GM21367 (cell line): ENCODE results near the gene MAST4.
"Not testable (repeated sequence)": the region's sequence is repeated elsewhere in the genome, so short reads cannot be mapped to it uniquely, and the experiment has no call there.

Experiments used
- ATAC-seq: cut with Tn5 transposase; IDR thresholded peaks from one replicate; pipeline ENCODE4 v1.9.1; 2021; ENCODE audit not compliant: unreplicated experiment

MAST4 gene

DNA sequence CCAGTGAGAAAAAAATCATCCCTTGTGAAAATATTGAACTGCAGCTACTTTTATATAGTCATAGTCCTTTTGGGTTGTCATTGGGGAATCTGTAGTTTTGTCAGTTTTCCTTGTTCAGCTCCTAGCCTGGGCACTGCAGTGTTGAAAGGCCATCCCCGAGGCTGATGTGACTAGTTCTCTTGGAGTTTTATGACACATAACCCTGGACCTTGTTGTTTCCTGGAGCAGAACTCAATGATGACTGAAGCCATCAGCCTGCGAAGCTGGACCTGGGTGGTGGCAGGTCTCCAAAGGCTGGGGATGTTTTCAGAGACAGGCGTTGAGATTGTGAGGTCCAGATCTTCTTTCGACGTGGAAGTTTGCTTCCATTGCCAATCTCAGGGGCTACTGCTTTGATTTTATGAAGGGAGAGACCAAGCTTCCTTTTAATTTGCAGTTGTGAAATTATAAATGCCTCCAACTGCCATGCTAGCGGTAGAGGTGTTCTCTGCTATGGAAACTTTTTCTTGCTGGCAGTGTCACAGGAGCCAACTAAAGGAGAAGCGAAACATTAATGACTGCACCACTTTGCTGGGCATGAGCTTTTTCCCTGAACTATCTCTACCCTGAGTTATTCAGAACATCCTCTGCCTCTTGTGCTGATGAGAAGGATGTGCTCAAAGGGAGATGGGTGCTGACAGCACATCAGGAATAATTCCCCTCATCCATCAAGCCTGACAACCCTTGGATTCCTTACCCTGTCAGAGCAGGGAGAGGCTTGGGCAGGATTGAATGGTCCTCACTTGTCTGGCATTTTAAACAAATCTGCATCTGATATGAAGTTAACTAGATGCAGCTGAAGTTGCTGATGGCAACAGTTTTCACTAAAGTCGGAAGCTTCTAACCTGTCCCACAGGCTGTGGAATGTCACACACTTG, 209.6 kb downstream of the MAST4 start:
- ATAC-seq = no peak

DNA sequence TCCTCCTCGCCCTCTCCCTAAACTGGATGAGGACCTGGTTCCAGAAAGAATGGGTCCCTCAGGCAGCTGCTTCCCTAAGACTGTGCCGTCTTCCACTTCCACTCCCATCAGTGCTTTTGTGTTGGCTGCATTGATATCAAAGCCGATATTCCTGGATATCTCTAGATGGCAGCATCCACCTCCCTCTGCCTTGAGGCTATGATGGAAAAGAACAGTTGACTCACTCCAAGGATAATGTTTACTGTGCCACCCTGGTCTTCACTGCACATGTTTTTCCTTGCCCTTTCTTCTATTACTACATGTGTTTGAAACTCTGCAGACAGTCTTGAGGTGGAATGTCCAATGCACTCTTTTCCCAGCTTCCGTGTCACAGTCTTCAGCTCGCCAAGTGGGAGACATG, 211.6 kb downstream of the MAST4 start:
- no peak for ATAC-seq

DNA sequence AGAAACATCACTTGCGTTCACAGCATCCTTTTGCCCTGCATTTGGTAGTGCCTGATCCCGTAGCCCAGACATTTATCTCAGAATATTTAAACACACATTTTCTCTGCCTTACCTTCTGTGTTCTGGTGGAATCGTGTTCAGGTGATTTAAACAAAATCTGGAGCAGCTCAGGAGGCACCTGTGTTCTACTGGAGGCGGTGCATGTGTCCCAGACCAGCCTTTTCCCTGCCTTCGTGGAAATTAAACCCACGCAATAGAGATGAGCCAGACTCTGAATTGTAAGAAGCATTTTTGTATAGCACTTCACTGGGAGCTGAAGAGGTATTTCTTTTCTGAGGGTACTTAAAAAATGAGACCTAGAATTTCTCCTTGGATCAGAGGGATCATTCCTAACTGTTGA, 212.5 kb downstream of the MAST4 start:
- no peak for ATAC-seq

DNA sequence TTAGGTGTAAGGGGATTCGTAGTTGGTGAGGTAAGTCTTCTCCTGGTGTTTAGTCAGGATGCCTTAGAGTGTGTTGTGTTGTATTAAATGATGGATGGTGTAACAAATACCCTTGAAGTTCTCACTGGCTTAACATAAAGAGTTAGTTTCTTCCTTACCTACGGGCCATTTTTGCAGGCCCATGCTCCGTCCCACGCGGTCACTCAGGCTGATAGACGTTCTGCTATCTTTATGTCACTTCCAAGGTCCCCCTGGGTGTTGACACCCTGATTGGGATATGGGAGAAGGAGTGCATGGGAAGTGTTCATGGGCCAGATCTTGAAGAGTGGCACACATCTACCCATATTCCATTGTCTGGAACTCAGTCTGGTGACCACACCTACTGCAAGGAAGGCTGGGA, 214.0 kb downstream of the MAST4 start:
- no peak for ATAC-seq

DNA sequence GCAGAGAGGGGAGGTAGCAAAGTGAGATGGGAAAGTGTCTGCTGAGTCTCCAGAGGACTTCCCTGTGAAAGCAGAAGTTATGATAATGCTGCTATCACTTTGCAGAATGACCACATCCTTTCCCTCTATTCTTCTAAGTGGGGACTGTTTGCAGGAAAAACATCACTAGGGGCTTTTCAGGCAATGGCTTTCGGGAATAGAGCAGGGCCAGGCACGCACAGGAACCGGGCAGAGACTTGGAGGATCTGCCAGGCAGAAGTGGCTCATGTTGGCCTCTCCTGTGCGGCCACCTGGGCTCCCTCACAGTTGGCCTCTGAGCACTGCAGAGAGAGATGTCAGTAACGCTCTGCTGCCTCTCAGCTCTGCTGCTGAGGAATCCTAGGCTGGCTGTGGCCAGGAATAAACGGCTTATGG, 214.7 kb downstream of the MAST4 start:
- no peak for ATAC-seq

DNA sequence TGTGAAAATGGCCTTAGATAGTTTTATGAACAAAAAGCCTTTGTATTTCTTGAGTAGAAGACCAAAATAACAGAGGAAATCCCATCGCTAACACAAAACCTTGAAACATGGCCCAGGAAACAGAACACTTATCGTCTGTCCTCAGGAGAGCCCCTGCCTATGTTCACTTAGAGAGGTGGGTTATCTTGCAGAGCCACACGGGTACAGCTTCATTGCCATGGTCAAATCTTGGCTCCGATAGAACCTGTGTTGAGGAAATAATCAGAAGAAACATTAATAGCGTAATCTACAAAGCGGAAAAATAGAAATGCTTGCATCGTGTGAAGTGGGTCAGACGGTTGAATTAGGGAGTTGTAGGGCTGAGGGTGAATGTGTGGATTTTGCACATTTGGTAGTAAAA, 216.1 kb downstream of the MAST4 start:
- ATAC-seq = no peak

DNA sequence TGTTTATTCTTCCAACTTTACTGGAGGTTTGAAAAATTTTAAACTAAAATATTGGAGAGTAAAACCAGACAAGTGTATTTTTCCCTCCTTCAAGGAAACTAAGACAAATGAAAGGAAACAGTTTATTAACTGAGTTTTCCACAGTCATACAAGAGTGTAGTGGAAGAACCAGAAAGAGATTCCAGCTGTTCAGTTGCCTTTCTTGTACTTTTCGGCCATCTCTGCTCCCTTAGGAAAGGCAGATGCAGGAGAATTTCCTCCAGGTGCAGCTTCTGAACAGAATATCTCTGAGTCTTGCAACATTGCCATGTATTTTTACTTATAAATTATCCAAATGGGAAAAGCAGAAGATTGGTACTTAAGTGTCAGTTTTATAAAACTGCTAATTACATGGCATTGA, 217.1 kb downstream of the MAST4 start:
- ATAC-seq = no peak

DNA sequence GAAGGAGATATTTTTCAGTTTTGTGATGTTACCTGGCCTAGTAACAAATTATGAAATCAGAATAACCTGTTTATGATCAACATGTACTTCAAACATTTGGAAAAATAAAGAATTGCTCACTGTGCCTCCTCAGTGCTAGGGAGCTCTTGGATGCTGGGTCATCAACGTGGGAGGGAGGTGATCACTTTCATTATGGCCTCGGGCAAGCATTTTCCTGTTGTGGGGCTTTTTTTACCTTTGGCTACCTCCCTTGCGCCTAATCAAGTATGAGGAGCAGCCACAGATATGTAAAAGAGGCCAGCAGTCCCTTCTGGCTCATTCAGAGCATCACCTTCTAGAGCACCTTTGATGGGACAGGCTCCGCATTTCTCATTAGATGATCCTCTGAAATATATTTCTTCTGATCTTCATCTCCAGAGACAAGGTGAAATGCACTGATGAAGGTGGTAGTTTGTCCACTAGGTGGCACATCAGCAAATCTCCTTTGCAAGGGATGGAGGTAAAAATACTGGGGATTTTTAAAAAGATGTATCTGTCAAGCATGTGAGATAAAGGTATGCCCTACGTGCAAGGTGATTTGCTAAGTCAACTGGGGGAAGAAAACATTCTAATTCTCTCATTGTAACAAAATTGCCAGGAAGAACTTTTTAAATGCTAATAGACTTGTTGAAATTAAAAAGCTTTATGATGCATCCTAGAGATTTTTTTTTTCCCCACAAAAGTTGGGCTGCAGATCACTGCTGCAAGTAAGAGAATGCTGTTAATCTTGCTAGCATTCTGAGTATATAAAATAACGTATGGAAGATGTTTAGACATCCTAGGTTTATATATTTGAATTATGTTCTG, 218.2 kb downstream of the MAST4 start:
- no peak for ATAC-seq

DNA sequence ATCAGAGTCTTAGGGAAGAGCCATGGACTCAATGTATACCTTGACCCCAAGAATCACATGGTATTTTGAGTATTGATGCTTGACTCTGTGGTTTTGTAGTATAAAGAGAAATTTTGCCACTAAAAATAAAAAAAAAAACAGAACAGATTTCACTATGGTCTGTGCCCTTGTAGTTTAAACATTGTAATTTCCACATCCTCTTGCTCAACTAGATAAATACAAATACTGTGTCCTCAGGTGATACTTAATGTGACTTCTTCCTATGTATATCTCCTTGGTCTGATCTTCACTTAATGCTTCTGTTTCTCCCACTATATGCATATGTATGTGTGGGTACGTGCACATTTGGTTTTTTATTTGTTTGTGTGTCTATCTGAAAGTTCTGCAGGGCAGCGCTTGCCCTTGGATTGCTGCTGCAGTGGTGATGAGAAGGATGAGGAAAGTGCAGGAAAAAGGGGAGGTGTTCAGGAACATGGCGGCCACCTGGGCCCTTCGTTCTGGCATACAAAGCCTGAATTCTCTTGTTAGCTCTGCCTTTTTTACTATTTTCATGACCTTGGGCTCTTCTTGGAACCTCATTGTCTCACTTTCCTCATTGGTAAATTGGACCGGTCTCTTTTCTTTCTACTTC, 222.2 kb downstream of the MAST4 start:
- no peak for ATAC-seq

DNA sequence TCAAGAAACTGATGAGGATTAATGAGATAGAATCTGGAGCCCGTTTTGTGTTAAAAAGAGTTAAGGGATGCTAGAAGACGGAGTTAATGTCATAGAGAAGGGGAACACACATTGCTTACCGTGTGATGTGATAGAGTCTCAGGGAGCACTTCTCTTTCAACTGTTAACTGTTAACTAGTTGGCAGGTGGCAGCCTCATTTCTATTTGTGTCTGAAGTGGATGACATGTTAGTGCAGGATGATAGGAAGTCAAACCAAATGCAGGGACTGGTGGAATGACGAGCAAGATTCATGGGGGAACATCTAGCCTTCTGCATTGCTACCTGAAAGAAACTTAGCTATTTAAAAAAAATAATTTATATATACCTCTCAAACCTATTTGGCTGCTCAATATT, 222.7 kb downstream of the MAST4 start:
- no peak for ATAC-seq

DNA sequence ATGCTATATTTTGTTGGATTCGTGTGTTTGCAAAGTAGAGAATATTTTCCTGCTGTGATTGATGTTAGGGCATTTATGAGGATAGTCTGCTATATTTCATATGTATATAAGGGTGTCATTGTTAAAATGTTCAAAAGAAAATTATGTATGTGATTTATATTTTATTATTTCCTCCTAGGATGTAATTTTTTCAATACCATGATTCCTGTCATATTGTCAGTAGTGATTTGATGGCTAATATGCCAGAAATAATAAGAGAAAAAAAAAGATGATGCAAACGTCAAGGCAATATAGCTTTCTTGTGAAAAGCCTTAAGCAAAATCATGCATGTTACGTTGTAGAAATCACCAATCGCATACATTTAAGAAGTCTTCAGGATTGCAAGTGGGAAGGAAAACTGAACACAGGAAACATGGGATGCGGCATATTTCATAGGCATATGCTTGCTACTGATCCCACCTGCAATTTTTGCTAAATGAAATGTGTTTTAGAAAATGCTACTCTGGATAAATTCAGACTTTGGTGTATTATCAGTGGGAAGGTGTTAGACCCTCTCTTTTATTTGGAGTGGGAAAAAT, 224.5 kb downstream of the MAST4 start:
- ATAC-seq = no peak

DNA sequence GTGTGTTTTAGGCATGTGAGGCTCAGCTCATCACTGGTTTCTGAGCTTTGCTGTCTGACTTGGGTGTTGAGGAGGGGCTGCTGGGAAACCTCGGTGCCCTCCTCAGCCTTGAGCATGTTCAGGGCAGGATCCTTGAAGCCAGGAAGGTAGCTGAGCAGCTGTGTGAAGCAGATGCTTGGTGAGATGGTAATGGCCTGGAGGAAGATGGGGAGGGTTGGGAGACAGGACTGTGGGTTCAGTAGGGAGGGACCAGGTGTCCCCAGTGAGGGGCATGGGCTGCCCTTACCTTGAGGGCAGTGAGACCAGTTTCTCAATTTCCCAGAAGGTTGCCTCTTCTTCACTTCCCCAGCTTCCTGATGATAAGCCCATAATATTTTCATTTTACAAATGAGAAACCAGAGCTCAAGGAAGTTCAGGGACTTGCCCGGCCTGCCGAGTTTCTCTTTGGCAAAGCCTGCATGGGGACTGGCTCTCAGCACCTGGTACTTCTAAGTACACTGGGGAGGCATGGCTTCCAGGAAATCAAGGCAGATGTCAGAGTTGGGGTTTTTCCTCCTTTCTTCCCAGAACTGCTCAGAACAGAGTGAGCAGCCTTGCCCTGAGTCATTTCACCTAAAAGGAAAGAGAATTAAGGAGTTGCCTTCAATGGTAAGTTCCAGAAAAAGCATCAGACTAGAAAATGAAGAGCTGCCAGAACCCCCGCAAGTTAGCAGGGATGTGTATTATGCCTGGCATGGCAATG, 225.7 kb downstream of the MAST4 start:
- no peak for ATAC-seq

DNA sequence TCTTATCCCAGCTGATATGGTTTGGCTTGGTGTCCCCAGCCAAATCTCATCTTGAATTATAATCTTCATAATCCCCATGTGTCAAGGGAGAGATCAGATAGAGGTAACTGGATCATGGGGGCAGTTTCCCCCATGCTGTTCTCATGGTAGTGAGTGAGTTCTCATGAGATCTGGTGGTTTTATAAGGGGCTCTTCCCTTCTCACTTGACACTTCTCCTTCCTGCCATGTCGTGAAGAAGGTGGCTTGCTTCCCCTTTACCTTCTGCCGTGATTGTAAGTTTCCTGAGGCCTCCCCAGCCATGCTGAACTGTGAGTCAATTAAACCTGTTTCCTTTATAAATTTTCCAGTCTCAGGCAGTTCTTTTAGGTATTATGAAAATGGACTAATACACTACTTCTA, 226.7 kb downstream of the MAST4 start:
- not testable (repeated sequence) for ATAC-seq

DNA sequence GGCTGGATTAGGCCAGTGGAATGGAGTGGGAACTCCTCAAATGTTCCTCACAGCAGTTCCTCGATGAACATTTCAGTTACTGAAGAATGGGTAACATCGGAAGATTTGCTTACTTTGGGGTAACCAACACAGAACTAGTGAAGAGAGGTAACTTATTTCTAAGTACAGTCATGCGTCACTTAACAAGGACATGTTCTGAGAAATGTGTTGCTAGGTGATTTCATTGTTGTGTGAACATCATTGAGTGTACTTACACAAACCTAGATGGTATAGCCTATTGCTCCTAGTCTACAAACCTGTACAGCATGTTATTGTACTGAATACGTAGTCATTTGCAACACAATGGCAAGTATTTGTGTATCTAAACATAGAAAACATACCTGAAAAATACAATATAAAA, 228.3 kb downstream of the MAST4 start:
- ATAC-seq = no peak

DNA sequence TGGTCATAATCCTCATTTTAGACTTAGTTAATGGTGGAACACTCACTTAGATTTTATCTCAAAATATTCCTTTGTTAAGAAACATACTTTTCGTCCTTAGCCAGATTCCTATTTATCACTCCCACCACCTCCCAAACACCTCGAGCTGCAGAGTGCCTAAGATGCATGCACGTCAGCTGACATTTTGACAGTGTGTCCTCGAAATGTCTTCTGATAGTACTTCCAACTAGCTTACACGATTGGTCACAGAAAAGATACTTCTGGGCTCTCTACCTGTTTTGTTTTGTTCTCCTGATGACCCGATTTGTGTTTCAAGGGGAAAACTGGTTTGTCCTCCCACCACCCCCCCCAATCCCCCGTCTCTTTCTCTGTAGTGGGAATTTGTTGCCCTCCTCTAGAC, 230.1 kb downstream of the MAST4 start:
- ATAC-seq = no peak

DNA sequence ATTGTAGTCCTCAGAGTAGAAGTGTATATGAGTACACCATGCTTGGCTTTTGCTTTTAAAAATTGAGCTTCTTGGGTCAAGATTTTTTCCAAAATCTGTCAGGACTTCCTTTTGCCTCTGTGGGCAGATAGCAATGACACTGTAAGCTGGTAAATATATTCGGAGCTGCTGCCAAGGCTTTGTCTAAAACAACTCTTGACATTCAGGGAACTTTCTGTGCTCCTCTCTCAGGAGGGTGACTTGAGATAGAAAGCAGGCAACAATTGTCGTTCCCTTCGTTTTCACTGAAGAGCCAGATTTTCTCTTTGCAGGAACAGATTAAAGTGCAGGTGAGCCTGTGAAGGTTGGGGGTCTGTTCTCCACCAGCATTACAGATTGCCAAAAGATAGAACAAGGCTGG, 230.5 kb downstream of the MAST4 start:
- ATAC-seq = no peak

DNA sequence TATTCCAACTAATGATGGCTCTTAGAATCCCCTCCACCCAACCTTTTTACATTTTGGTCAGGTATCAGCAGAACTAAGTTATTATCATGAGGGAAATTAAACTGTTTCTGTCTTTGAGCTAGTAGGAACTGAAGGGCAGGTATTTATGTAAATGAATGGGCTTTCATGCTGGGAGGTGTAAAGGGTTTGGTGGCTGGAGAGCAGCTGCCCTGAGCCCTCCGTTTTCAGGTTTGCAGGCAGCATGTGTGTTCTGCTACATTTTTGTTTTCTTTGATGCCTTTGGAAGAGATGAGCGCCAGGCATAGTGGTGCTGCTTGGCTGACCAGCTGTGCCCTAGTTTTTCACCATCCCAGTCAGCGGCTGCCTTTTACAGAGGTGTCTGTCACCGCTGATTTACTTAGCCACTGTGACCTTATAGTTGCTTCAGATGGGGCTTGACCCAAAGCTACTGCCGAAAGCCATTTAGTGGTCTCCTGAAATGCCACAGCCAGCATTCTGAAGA, 231.9 kb downstream of the MAST4 start:
- peak; percentile 14 for ATAC-seq

DNA sequence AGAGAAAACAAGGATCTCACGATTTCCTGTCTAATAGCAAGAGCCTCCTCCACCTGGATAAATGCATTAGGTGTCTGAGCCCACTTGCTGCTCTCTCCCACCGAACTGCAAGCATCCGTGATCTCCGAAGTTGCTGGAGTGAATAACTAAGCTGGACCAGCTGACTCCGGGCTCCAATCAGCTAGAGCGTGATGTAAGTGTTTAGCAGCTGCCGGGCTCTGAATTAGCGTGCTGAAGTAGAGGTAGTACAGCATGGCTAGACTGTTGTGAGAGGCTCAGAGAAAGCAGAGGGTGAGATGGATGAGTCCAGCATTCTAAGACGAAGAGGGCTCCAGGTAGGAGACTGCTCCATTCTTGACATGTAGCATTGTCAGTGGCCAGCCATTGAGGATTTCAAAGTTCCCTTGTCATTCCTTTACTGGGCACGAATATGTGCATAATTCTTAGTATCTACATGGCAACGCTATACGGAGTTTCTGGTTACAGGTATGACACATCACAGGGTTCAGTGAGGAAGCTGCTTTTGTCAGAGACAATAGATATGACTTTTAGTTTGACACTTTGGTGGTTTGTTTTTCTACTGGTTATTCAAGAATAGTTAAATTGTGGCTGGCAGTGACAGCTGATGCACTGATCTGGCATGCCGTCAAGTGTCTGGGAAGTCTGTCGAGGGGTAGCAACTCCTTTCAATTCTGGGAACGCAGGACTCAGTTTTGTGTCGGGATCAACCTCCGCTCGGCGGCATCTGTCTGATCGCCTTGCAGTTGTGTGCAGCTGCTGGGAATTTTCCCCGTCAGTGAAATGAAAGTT, 232.6 kb downstream of the MAST4 start:
- ATAC-seq = peak; percentile 71

DNA sequence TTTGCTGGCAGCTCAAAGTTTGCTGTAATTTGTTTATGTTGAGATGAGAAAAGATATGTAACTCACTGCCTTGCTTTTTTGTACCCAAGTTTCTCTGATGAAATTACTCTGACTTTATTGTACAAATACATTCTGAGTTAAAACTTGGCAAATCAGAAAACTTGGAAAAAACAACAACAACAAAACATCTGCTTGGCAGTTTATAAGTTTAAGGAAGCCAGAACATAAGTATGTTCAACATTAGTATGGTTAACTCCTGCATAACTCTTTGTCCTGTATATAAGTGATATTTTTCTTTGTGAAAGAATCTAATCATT, 233.1 kb downstream of the MAST4 start:
- ATAC-seq = no peak

DNA sequence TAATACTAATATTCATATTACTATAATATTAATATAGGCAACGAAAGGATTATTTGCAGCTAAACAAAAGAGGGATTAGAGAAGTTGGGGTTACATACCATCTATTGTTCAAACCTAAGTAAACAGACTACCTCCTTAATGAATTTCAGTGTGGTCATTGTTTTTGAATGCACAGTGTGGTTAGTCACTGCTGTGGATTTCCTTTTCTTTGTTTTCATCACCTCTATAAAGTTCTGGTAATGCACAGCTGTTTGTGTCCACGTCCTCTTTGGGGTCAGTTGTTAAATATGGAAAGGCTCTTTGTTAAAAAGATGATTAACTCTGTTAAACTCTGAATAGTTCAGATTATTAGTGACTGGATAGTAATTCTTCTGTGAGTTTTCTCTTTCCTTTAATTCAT, 233.6 kb downstream of the MAST4 start:
- no peak for ATAC-seq
